Activated CD4-positive, alpha-beta T cell treated with anti-CD3 and anti-CD28 coated beads for 24 hours (primary cell): ENCODE results near the gene PPIA.
"Not testable (repeated sequence)": the region's sequence is repeated elsewhere in the genome, so short reads cannot be mapped to it uniquely, and the experiment has no call there.

Source experiments
- DNase-seq, 2 donors: peaks; one replicate each; pipeline ENCODE4 v3.0.0-alpha.2; 2020; ENCODE audit warnings: low read depth in 2 of 2

PPIA gene

GRCh38 chr7:44764081-44764480 is 32.4 kb upstream of the PPIA start:
- DNase-seq: no peak

- no peak for DNase-seq
Observed at GRCh38 chr7:44764665-44765578, 31.6 kb upstream of the PPIA start.

GRCh38 chr7:44765579-44766415 is 30.7 kb upstream of the PPIA start:
- no peak for DNase-seq

GRCh38 chr7:44766416-44766801 is 30.1 kb upstream of the PPIA start:
- DNase-seq: no peak

GRCh38 chr7:44767134-44767911 is 29.2 kb upstream of the PPIA start:
- DNase-seq: no peak

- no peak for DNase-seq
Observed at GRCh38 chr7:44767912-44768627, 28.4 kb upstream of the PPIA start.

- DNase-seq: no peak
Observed at GRCh38 chr7:44768628-44769371, 27.7 kb upstream of the PPIA start.

- DNase-seq: no peak
Observed at GRCh38 chr7:44769376-44769775, 27.1 kb upstream of the PPIA start.

- no peak for DNase-seq
Observed at GRCh38 chr7:44769776-44770294, 26.6 kb upstream of the PPIA start.

GRCh38 chr7:44771358-44771757 is 25.1 kb upstream of the PPIA start:
- no peak for DNase-seq

GRCh38 chr7:44772440-44772839 is 24.0 kb upstream of the PPIA start:
- DNase-seq: no peak

GRCh38 chr7:44772867-44773266 is 23.6 kb upstream of the PPIA start:
- DNase-seq: no peak

- DNase-seq: not testable (repeated sequence)
Observed at GRCh38 chr7:44774486-44774885, 22.0 kb upstream of the PPIA start.

- no peak for DNase-seq
Observed at GRCh38 chr7:44775383-44776107, 20.9 kb upstream of the PPIA start.

- no peak for DNase-seq
Observed at GRCh38 chr7:44776211-44776610, 20.3 kb upstream of the PPIA start.

GRCh38 chr7:44782460-44782859 is 14.0 kb upstream of the PPIA start:
- no peak for DNase-seq

- no peak for DNase-seq
Observed at GRCh38 chr7:44783407-44783806, 13.1 kb upstream of the PPIA start.

GRCh38 chr7:44784364-44784763 is 12.1 kb upstream of the PPIA start:
- no peak for DNase-seq

GRCh38 chr7:44785218-44785617 is 11.3 kb upstream of the PPIA start:
- DNase-seq: not testable (repeated sequence)

GRCh38 chr7:44787041-44787440 is 9.4 kb upstream of the PPIA start:
- no peak for DNase-seq
